Measurements from ENCODE around the gene LDB2.
"Not testable (repeated sequence)": the region's sequence is repeated elsewhere in the genome, so short reads cannot be mapped to it uniquely, and the experiment has no call there.

Gene LDB2

GRCh38 chr4:16897991-16898827 is at the start of gene LDB2:
LDB2 (minus strand) TSS chr4:16898645.
- peak; percentile 91 for DNase-seq

- DNase-seq: no peak
These were observed 44.0 kb upstream of the LDB2 start for GRCh38 chr4:16942491-16942890.

GRCh38 chr4:16939178-16939577 is 40.7 kb upstream of the LDB2 start:
- DNase-seq: no peak

GRCh38 chr4:16938512-16939040 is 40.1 kb upstream of the LDB2 start:
- no peak for DNase-seq

GRCh38 chr4:16931339-16932305 is 33.2 kb upstream of the LDB2 start:
- DNase-seq: no peak

GRCh38 chr4:16926214-16926613 is 27.8 kb upstream of the LDB2 start:
- DNase-seq: no peak

GRCh38 chr4:16918716-16919115 is 20.3 kb upstream of the LDB2 start:
- DNase-seq: not testable (repeated sequence)

- no peak for DNase-seq
These were observed 18.4 kb upstream of the LDB2 start for GRCh38 chr4:16916719-16917337.

- no peak for DNase-seq
These were observed 17.6 kb upstream of the LDB2 start for GRCh38 chr4:16916031-16916430.

- DNase-seq: no peak
These were observed 15.8 kb upstream of the LDB2 start for GRCh38 chr4:16914208-16914607.

- DNase-seq: no peak
These were observed 14.5 kb upstream of the LDB2 start for GRCh38 chr4:16912896-16913295.

GRCh38 chr4:16909281-16909680 is 10.8 kb upstream of the LDB2 start:
- no peak for DNase-seq

GRCh38 chr4:16908377-16909021 is 10.1 kb upstream of the LDB2 start:
- DNase-seq: no peak

- no peak for DNase-seq
These were observed 1.9 kb upstream of the LDB2 start for GRCh38 chr4:16900325-16900724.

GRCh38 chr4:16896881-16897750 is 1.3 kb downstream of the LDB2 start:
- DNase-seq: no peak

- DNase-seq: no peak
These were observed 4.0 kb downstream of the LDB2 start for GRCh38 chr4:16894406-16894805.

GRCh38 chr4:16893141-16893651 is 5.2 kb downstream of the LDB2 start:
- no peak for DNase-seq

- DNase-seq: no peak
These were observed 7.8 kb downstream of the LDB2 start for GRCh38 chr4:16890651-16891050.

GRCh38 chr4:16889945-16890344 is 8.5 kb downstream of the LDB2 start:
- no peak for DNase-seq

GRCh38 chr4:16887887-16888286 is 10.6 kb downstream of the LDB2 start:
- DNase-seq: no peak

Data from right hindlimb (tissue), 1 donor.